SK-N-SH treated with all-trans-retinoic acid at 6 μM for 48 hours (cell line): ENCODE results near the gene MXD1.
"Not testable (repeated sequence)": the region's sequence is repeated elsewhere in the genome, so short reads cannot be mapped to it uniquely, and the experiment has no call there.

ENCODE experiments used
- ATAC-seq: fragments of 200-7000 bp; cut with Tn5 transposase; 3 replicates; pipeline ENCODE4 v1.9.1; 2020; ENCODE audit warnings: mild to moderate bottlenecking, moderate library complexity
- ARNTL ChIP-seq: fragments of 450-650 bp; formaldehyde crosslinking; IDR thresholded peaks from 2 replicates; pipeline ENCODE4 v1.5.0; 2020; ENCODE audit warnings: low read depth, mild to moderate bottlenecking, moderate library complexity, borderline replicate concordance
- BACH2 ChIP-seq: fragments of 250-450 bp; sonication (Bioruptor Pico); IDR thresholded peaks from 2 replicates; pipeline ENCODE4 v1.9.0; 2021; ENCODE audit warnings: mild to moderate bottlenecking, borderline replicate concordance
- CREB5 ChIP-seq: fragments of 250-450 bp; sonication (Bioruptor Pico); IDR thresholded peaks from 2 replicates; pipeline ENCODE4 v1.5.1; 2020; ENCODE audit warnings: low read depth, mild to moderate bottlenecking, moderate library complexity
- CSDC2 ChIP-seq: fragments of 250-450 bp; sonication (Bioruptor Pico); IDR thresholded peaks from 2 replicates; pipeline ENCODE4 v1.5.0; 2020; ENCODE audit warnings: mild to moderate bottlenecking, moderate library complexity
- CSRNP3 ChIP-seq: fragments of 250-450 bp; sonication (Bioruptor Pico); IDR thresholded peaks from 2 replicates; pipeline ENCODE4 v1.5.1; 2021; ENCODE audit warnings: mild to moderate bottlenecking, moderate library complexity
- ESRRG ChIP-seq: fragments of 250-450 bp; sonication (Bioruptor Pico); IDR thresholded peaks from 2 replicates; pipeline ENCODE4 v1.6.1; 2021; ENCODE audit warnings: mild to moderate bottlenecking
- GLIS3 ChIP-seq: fragments of 250-450 bp; sonication (Bioruptor Pico); IDR thresholded peaks from 2 replicates; pipeline ENCODE4 v1.5.0; 2020; ENCODE audit warnings: mild to moderate bottlenecking, moderate library complexity
- ISL1 ChIP-seq: fragments of 250-450 bp; sonication (Bioruptor Pico); IDR thresholded peaks from 2 replicates; pipeline ENCODE4 v2.1.2; 2022; ENCODE audit warnings: mild to moderate bottlenecking, moderate library complexity
- OSR1 ChIP-seq: fragments of 250-450 bp; sonication (Bioruptor Pico); IDR thresholded peaks from 2 replicates; pipeline ENCODE4 v1.8.0; 2022; ENCODE audit warnings: moderate library complexity, mild to moderate bottlenecking, inconsistent platforms
- PATZ1 ChIP-seq: fragments of 250-450 bp; sonication (Bioruptor Pico); IDR thresholded peaks from 2 replicates; pipeline ENCODE4 v1.8.0; 2020; ENCODE audit warnings: mild to moderate bottlenecking, moderate library complexity, borderline replicate concordance
- PPARA ChIP-seq: fragments of 250-450 bp; sonication (Bioruptor Pico); IDR thresholded peaks from 2 replicates; pipeline ENCODE4 v1.5.0; 2020; ENCODE audit warnings: mild to moderate bottlenecking, borderline replicate concordance
- RARB ChIP-seq: fragments of 250-450 bp; sonication (Bioruptor Pico); IDR thresholded peaks from 2 replicates; pipeline ENCODE4 v1.8.0; 2021; ENCODE audit warnings: mild to moderate bottlenecking, moderate library complexity
- SNAI2 ChIP-seq: fragments of 250-450 bp; sonication (Bioruptor Pico); IDR thresholded peaks from 2 replicates; pipeline ENCODE4 v1.5.0; 2020; ENCODE audit warnings: mild to moderate bottlenecking, moderate library complexity
- TCF4 ChIP-seq: fragments of 250-450 bp; sonication (Bioruptor Pico); IDR thresholded peaks from 2 replicates; pipeline ENCODE4 v1.8.0; 2021; ENCODE audit warnings: mild to moderate bottlenecking, moderate library complexity, borderline replicate concordance
- TOX ChIP-seq: fragments of 250-450 bp; sonication (Bioruptor Pico); IDR thresholded peaks from 2 replicates; pipeline ENCODE4 v1.8.0; 2021; ENCODE audit warnings: mild to moderate bottlenecking, moderate library complexity, borderline replicate concordance
- TSHZ2 ChIP-seq: fragments of 250-450 bp; sonication (Bioruptor Pico); IDR thresholded peaks from 2 replicates; pipeline ENCODE4 v1.5.0; 2020; ENCODE audit warnings: mild to moderate bottlenecking, moderate library complexity
- ZC3H10 ChIP-seq: fragments of 250-450 bp; sonication (Bioruptor Pico); IDR thresholded peaks from 2 replicates; pipeline ENCODE4 v1.5.1; 2021; ENCODE audit warnings: mild to moderate bottlenecking, moderate library complexity
- ZFP3 ChIP-seq: fragments of 250-450 bp; sonication (Bioruptor Pico); IDR thresholded peaks from 2 replicates; pipeline ENCODE4 v1.5.0; 2020; ENCODE audit warnings: mild to moderate bottlenecking, moderate library complexity
- ZFP30 ChIP-seq: fragments of 450-650 bp; formaldehyde crosslinking; IDR thresholded peaks from 2 replicates; pipeline ENCODE4 v1.5.0; 2022; ENCODE audit warnings: mild to moderate bottlenecking, moderate library complexity
- ZNF565 ChIP-seq: fragments of 450-650 bp; formaldehyde crosslinking; conservative IDR thresholded peaks from 2 replicates; pipeline ENCODE4 v1.5.0; 2020; ENCODE audit warnings: low read depth, mild to moderate bottlenecking, moderate library complexity
- ZNF70 ChIP-seq: fragments of 450-650 bp; formaldehyde crosslinking; IDR thresholded peaks from 2 replicates; pipeline ENCODE4 v1.5.0; 2020; ENCODE audit warnings: mild to moderate bottlenecking, moderate library complexity
- ZNF8 ChIP-seq: fragments of 450-650 bp; formaldehyde crosslinking; IDR thresholded peaks from 2 replicates; pipeline ENCODE4 v1.5.0; 2020; ENCODE audit warnings: mild to moderate bottlenecking, moderate library complexity

The MXD1 gene

GRCh38 chr2:69948963-69949645 is 34.2 kb downstream of the MXD1 start:
- TF ChIP-seq CSRNP3 (CRISPR knock-in tag): no peak
- no peak for TF ChIP-seq ZNF565 (CRISPR knock-in tag)
- TF ChIP-seq ZNF8 (CRISPR knock-in tag): no peak
- TF ChIP-seq BACH2 (CRISPR knock-in tag): no peak
- no peak for TF ChIP-seq RARB
- no peak for TF ChIP-seq CREB5 (CRISPR knock-in tag)
- TF ChIP-seq TOX (CRISPR knock-in tag): no peak
- no peak for TF ChIP-seq ESRRG (CRISPR knock-in tag)
- no peak for TF ChIP-seq GLIS3 (CRISPR knock-in tag)
- TF ChIP-seq ZFP30 (CRISPR knock-in tag): no peak
- TF ChIP-seq SNAI2: no peak
- no peak for TF ChIP-seq ISL1 (CRISPR knock-in tag)
- no peak for TF ChIP-seq PATZ1 (CRISPR knock-in tag)
- no peak for TF ChIP-seq ZFP3 (CRISPR knock-in tag)
- TF ChIP-seq ZC3H10 (CRISPR knock-in tag): no peak
- TF ChIP-seq ZNF70: no peak
- TF ChIP-seq ARNTL: no peak
- TF ChIP-seq TCF4: no peak
- TF ChIP-seq CSDC2 (CRISPR knock-in tag): no peak
- no peak for ATAC-seq

GRCh38 chr2:69950241-69950640 is 35.3 kb downstream of the MXD1 start:
- TF ChIP-seq ZNF8 (CRISPR knock-in tag) (no peak), SNAI2 (no peak), ISL1 (CRISPR knock-in tag) (no peak), ESRRG (CRISPR knock-in tag) (no peak), BACH2 (CRISPR knock-in tag) (no peak), OSR1 (no peak), TOX (CRISPR knock-in tag) (no peak), ZFP30 (CRISPR knock-in tag) (no peak), ARNTL (no peak), CSRNP3 (CRISPR knock-in tag) (no peak), ZNF565 (CRISPR knock-in tag) (no peak), ZFP3 (CRISPR knock-in tag) (no peak), TSHZ2 (CRISPR knock-in tag) (no peak), ZNF70 (no peak), PPARA (CRISPR knock-in tag) (no peak)
- ATAC-seq: no peak

- ATAC-seq: not testable (repeated sequence)
Observed at GRCh38 chr2:69950671-69951070, 35.8 kb downstream of the MXD1 start.
